GM23338 (cell line): ENCODE results near the gene LIMCH1. TPM values are rescaled to one million over a fixed set of nuclear protein-coding genes. Genes with fewer than 3 reads are reported as not detected.
A peak's percentile ranks its signal among the peaks of the same experiment; 100 is the strongest.

Source experiments
- ATAC-seq: fragments of 200-7000 bp; cut with Tn5 transposase; 3 replicates; pipeline ENCODE4 v1.9.1; 2020
- DNase-seq: peaks from one replicate; pipeline ENCODE4 v3.0.0-alpha.2; 2015; ENCODE audit warnings: low spot score
- H2AFZ ChIP-seq: fragments of 200-600 bp; sonication (generic); 2 replicates; pipeline ENCODE4 v1.8.0; 2016; ENCODE audit warnings: antibody characterized with exemption, mild to moderate bottlenecking, moderate library complexity
- H3F3A ChIP-seq: fragments of 200-600 bp; sonication (generic); replicated peaks from 2 replicates; pipeline ENCODE4 v1.8.0; 2017; ENCODE audit warnings: antibody characterized with exemption, mixed run types, low read depth
- H3K27ac ChIP-seq: fragments of 200-600 bp; sonication (generic); 2 replicates; pipeline ENCODE4 v1.6.1; 2016; ENCODE audit warnings: low read depth
- H3K27me3 ChIP-seq: fragments of 200-600 bp; sonication (generic); 2 replicates; pipeline ENCODE4 v1.8.0; 2016; ENCODE audit warnings: mild to moderate bottlenecking, mixed run types, moderate library complexity; ENCODE audit not compliant: insufficient read depth
- H3K36me3 ChIP-seq: fragments of 200-600 bp; sonication (generic); 2 replicates; pipeline ENCODE4 v1.8.0; 2016; ENCODE audit warnings: mild to moderate bottlenecking; ENCODE audit not compliant: insufficient read depth
- H3K4me1 ChIP-seq: fragments of 200-600 bp; sonication (generic); 2 replicates; pipeline ENCODE4 v1.8.0; 2016; ENCODE audit warnings: mild to moderate bottlenecking, moderate library complexity; ENCODE audit not compliant: insufficient read depth
- H3K4me2 ChIP-seq: fragments of 200-600 bp; sonication (generic); 2 replicates; pipeline ENCODE4 v1.7.1; 2017; ENCODE audit warnings: mixed run types
- H3K4me3 ChIP-seq: fragments of 200-600 bp; sonication (generic); 2 replicates; pipeline ENCODE4 v1.6.1; 2016; ENCODE audit warnings: mixed run types
- H3K79me2 ChIP-seq: fragments of 200-600 bp; sonication (generic); replicated peaks from 2 replicates; pipeline ENCODE4 v1.8.0; 2017; ENCODE audit warnings: mild to moderate bottlenecking; ENCODE audit not compliant: insufficient read depth
- H3K9me2 ChIP-seq: fragments of 200-600 bp; sonication (generic); 2 replicates; pipeline ENCODE4 v1.8.0; 2017; ENCODE audit not compliant: insufficient read depth
- H4K20me1 ChIP-seq: fragments of 200-600 bp; sonication (generic); replicated peaks from 2 replicates; pipeline ENCODE4 v1.8.0; 2017; ENCODE audit warnings: mild to moderate bottlenecking; ENCODE audit not compliant: insufficient read depth
- H3K27ac Mint-ChIP-seq: 2 replicates; pipeline ENCODE4 v1.8.0; 2020; ENCODE audit warnings: inconsistent platforms, mild to moderate bottlenecking, moderate library complexity, mixed read lengths
- H3K27me3 Mint-ChIP-seq: 3 replicates; pipeline ENCODE4 v1.8.0; 2022; ENCODE audit warnings: low read depth, mild to moderate bottlenecking, moderate library complexity, mixed read lengths, inconsistent platforms; ENCODE audit not compliant: insufficient read depth, poor library complexity
- H3K36me3 Mint-ChIP-seq: 3 replicates; pipeline ENCODE4 v1.8.0; 2021; ENCODE audit warnings: low read depth, mild to moderate bottlenecking, inconsistent platforms, moderate library complexity, mixed read lengths
- H3K4me1 Mint-ChIP-seq: 3 replicates; pipeline ENCODE4 v1.8.0; 2020; ENCODE audit warnings: mild to moderate bottlenecking, inconsistent platforms, mixed read lengths
- H3K4me3 Mint-ChIP-seq: 3 replicates; pipeline ENCODE4 v1.8.0; 2021; ENCODE audit warnings: moderate library complexity, mild to moderate bottlenecking, inconsistent platforms, mixed read lengths
- H3K9me3 Mint-ChIP-seq: 3 replicates; pipeline ENCODE4 v1.8.0; 2020; ENCODE audit warnings: moderate library complexity, mild to moderate bottlenecking, inconsistent platforms, mixed read lengths
- CREB1 ChIP-seq: fragments of 250-450 bp; sonication (Bioruptor Pico); IDR thresholded peaks from 2 replicates; pipeline ENCODE4 v1.5.0; 2020; ENCODE audit warnings: low read depth, mild to moderate bottlenecking, moderate library complexity
- CTCF ChIP-seq, 2 experiments: fragments of 200-600 bp in 1 of 2; sonication (generic) in 1 of 2; conservative IDR thresholded peaks; 2 replicates each; pipeline versions ENCODE4 v1.5.1 to v1.6.1; 2016 to 2017; ENCODE audit warnings: antibody characterized with exemption in 2 of 2, low read depth in 2 of 2, mild to moderate bottlenecking in 2 of 2, moderate library complexity in 1 of 2
- ETS1 ChIP-seq: IDR thresholded peaks from 2 replicates; pipeline ENCODE4 v1.6.1; 2016; ENCODE audit warnings: antibody characterized with exemption
- EZH2 ChIP-seq: fragments of 200-600 bp; sonication (generic); IDR thresholded peaks from one replicate; pipeline ENCODE4 v1.8.0; 2017; ENCODE audit warnings: antibody characterized with exemption, mild to moderate bottlenecking, low read depth; ENCODE audit not compliant: unreplicated experiment
- EZH2phosphoT487 ChIP-seq: fragments of 200-600 bp; sonication (generic); IDR thresholded peaks from one replicate; pipeline ENCODE4 v1.8.1; 2018; ENCODE audit warnings: antibody characterized with exemption; ENCODE audit not compliant: unreplicated experiment
- JUNB ChIP-seq: IDR thresholded peaks from one replicate; pipeline ENCODE4 v1.6.1; 2016; ENCODE audit warnings: antibody characterized with exemption; ENCODE audit not compliant: unreplicated experiment
- NANOG ChIP-seq: IDR thresholded peaks from 2 replicates; pipeline ENCODE4 v1.6.1; 2016; ENCODE audit warnings: antibody characterized with exemption, borderline replicate concordance
- POLR2AphosphoS5 ChIP-seq: IDR thresholded peaks from 2 replicates; pipeline ENCODE4 v1.6.1; 2016; ENCODE audit warnings: antibody characterized with exemption, low read depth
- STAT1 ChIP-seq: IDR thresholded peaks from one replicate; pipeline ENCODE4 v1.6.1; 2016; ENCODE audit warnings: antibody characterized with exemption; ENCODE audit not compliant: unreplicated experiment
- ZNF114 ChIP-seq: fragments of 250-450 bp; sonication (Bioruptor Pico); IDR thresholded peaks from 2 replicates; pipeline ENCODE4 v1.5.0; 2020; ENCODE audit warnings: mild to moderate bottlenecking, moderate library complexity
- ZNF331 ChIP-seq: fragments of 250-450 bp; sonication (Bioruptor Pico); IDR thresholded peaks from 2 replicates; pipeline ENCODE4 v1.5.0; 2020; ENCODE audit warnings: low read depth, mild to moderate bottlenecking, moderate library complexity
- ZNF462 ChIP-seq: fragments of 250-450 bp; sonication (Bioruptor Pico); IDR thresholded peaks from 2 replicates; pipeline ENCODE4 v1.5.0; 2020; ENCODE audit warnings: mild to moderate bottlenecking, moderate library complexity
- polyA plus RNA-seq: library from polyadenylated mRNA; unstranded; fragments of >200 nt; fragmentation: Nextera tagmentation; extraction: Ambion mirVana; gene quantifications from 2 replicates; pipeline ENCODE4 v1.2.1, GENCODE V29; 2016
- total RNA-seq: library from RNA; depleted of rRNA; stranded (reverse); fragments of >200 nt; shearing (Covaris generic); gene quantifications from 2 replicates; pipeline ENCODE4 v1.2.3, GENCODE V29; 2014

Gene LIMCH1
- total and polyA plus RNA-seq, 2 experiments from 2014 or later, result 1.5 TPM

GRCh38 chr4:41540687-41541086 lies 2.7 kb downstream of the LIMCH1 start:
- Histone ChIP-seq H3F3A (no peaks in the 10 kb centered on the region), H3K4me2 (no peak overlapping the region), H3K4me1 (peaks cover 38% of the 10 kb centered on the region), H3K4me3 (no peak overlapping the region), H3K27me3 (no peaks in the 10 kb centered on the region), H3K27ac (no peak overlapping the region), H4K20me1 (no peaks in the 10 kb centered on the region), H3K36me3 (no peaks in the 10 kb centered on the region), H3K9me2 (no peaks in the 10 kb centered on the region), H3K79me2 (no peaks in the 10 kb centered on the region), H2AFZ (no peak overlapping the region)
- Mint-ChIP-seq H3K4me3 (no peak overlapping the region), H3K27me3 (peaks cover 10% of the 10 kb centered on the region), H3K9me3 (no peaks in the 10 kb centered on the region), H3K27ac (no peak overlapping the region), H3K4me1 (peaks cover 21% of the 10 kb centered on the region), H3K36me3 (no peaks in the 10 kb centered on the region)
- no peak for TF ChIP-seq EZH2
- TF ChIP-seq EZH2phosphoT487, result no peak
- ATAC-seq, result no peak
- no peak for DNase-seq

GRCh38 chr4:41541687-41542094 lies 3.7 kb downstream of the LIMCH1 start:
- DNase-seq (peak; percentile 16), ATAC-seq (peak; percentile 58)
- H3K4me3 ChIP-seq, result no peak overlapping the region
- no peak overlapping the region for H3K27ac Mint-ChIP-seq
- H3K36me3 ChIP-seq, result no peaks in the 10 kb centered on the region
- no peak overlapping the region for H3K4me3 Mint-ChIP-seq
- no peaks in the 10 kb centered on the region for H3F3A ChIP-seq
- no peaks in the 10 kb centered on the region for H4K20me1 ChIP-seq
- no peaks in the 10 kb centered on the region for H3K9me2 ChIP-seq
- H3K4me1 Mint-ChIP-seq, result peaks cover 24% of the 10 kb centered on the region
- H3K27me3 ChIP-seq, result no peaks in the 10 kb centered on the region
- H3K4me1 ChIP-seq, result peaks cover 31% of the 10 kb centered on the region
- no peak overlapping the region for H3K4me2 ChIP-seq
- H3K36me3 Mint-ChIP-seq, result no peaks in the 10 kb centered on the region
- no peaks in the 10 kb centered on the region for H3K9me3 Mint-ChIP-seq
- no peak overlapping the region for H3K27ac ChIP-seq
- H3K27me3 Mint-ChIP-seq, result peaks cover 10% of the 10 kb centered on the region
- no peaks in the 10 kb centered on the region for H3K79me2 ChIP-seq
- H2AFZ ChIP-seq, result peak overlapping the region; percentile 69
- no peak for TF ChIP-seq CTCF (conservative IDR thresholded peaks at IDR 0.05; ENCODE audit: low read depth in 2 of 2)
- TF ChIP-seq NANOG, result no peak
- no peak for TF ChIP-seq ZNF462 (CRISPR knock-in tag)
- no peak for TF ChIP-seq POLR2AphosphoS5
- no peak for TF ChIP-seq JUNB
- no peak for TF ChIP-seq EZH2phosphoT487
- no peak for TF ChIP-seq ETS1
- TF ChIP-seq ZNF114 (CRISPR knock-in tag), result no peak
- no peak for TF ChIP-seq STAT1
- TF ChIP-seq EZH2, result no peak
- no peak for TF ChIP-seq CREB1 (CRISPR knock-in tag)
- TF ChIP-seq ZNF331 (CRISPR knock-in tag), result no peak
